Osteoblast (primary cell): ENCODE data around the gene SULT2A1. TPM values are rescaled to one million over a fixed set of nuclear protein-coding genes. Genes with fewer than 3 reads are reported as not detected.
"Not testable (repeated sequence)": the region's sequence is repeated elsewhere in the genome, so short reads cannot be mapped to it uniquely, and the experiment has no call there.

Experiments
- DNase-seq: peaks from one replicate; pipeline ENCODE4 v3.0.0; 2011; ENCODE audit warnings: low spot score, mixed read lengths; ENCODE audit not compliant: insufficient read length; ENCODE audit errors: missing footprints
- H2AFZ ChIP-seq: 2 replicates; pipeline ENCODE4 v1.6.0; 2011; ENCODE audit warnings: mild to moderate bottlenecking, low read length
- H3K27ac ChIP-seq: 2 replicates; pipeline ENCODE4 v1.5.1; 2011; ENCODE audit warnings: mild to moderate bottlenecking, low read depth, low read length, moderate library complexity
- H3K27me3 ChIP-seq: 2 replicates; pipeline ENCODE4 v1.6.0; 2012; ENCODE audit warnings: mild to moderate bottlenecking, control low read depth, inconsistent platforms, low read length, moderate library complexity; ENCODE audit not compliant: insufficient read depth
- H3K36me3 ChIP-seq: 2 replicates; pipeline ENCODE4 v1.5.1; 2011; ENCODE audit warnings: mild to moderate bottlenecking, low read length, control low read depth, moderate library complexity; ENCODE audit not compliant: insufficient read depth
- H3K4me1 ChIP-seq: 2 replicates; pipeline ENCODE4 v1.5.1; 2011; ENCODE audit warnings: mild to moderate bottlenecking, low read length, control low read depth, moderate library complexity; ENCODE audit not compliant: insufficient read depth
- H3K4me2 ChIP-seq: 2 replicates; pipeline ENCODE4 v1.6.0; 2011; ENCODE audit warnings: mild to moderate bottlenecking, low read length; ENCODE audit not compliant: insufficient read depth
- H3K4me3 ChIP-seq: fragments of 200-600 bp; sonication (generic); 3 replicates; pipeline ENCODE4 v1.5.1; 2012; ENCODE audit warnings: mild to moderate bottlenecking, low read length, inconsistent platforms; ENCODE audit not compliant: insufficient read depth
- H3K79me2 ChIP-seq: 2 replicates; pipeline ENCODE4 v1.6.0; 2012; ENCODE audit warnings: mild to moderate bottlenecking, low read length, control low read depth, inconsistent platforms; ENCODE audit not compliant: insufficient read depth
- H3K9me3 ChIP-seq: 2 replicates; pipeline ENCODE4 v1.5.1; 2011; ENCODE audit warnings: low read depth, low read length, control low read depth
- H4K20me1 ChIP-seq: 2 replicates; pipeline ENCODE4 v1.6.0; 2012; ENCODE audit warnings: mild to moderate bottlenecking, low read length, control low read depth; ENCODE audit not compliant: insufficient read depth
- CTCF ChIP-seq: IDR thresholded peaks from 2 replicates; pipeline ENCODE4 v1.5.1; 2011; ENCODE audit warnings: mild to moderate bottlenecking, low read depth, low read length, moderate library complexity; ENCODE audit errors: extremely low read depth
- total RNA-seq: library from RNA; depleted of rRNA; stranded (reverse); fragments of >200 nt; gene quantifications from 2 replicates; pipeline ENCODE4 v1.2.3, GENCODE V29; 2012

The SULT2A1 gene
- total RNA-seq, 1 donor = not detected

DNA sequence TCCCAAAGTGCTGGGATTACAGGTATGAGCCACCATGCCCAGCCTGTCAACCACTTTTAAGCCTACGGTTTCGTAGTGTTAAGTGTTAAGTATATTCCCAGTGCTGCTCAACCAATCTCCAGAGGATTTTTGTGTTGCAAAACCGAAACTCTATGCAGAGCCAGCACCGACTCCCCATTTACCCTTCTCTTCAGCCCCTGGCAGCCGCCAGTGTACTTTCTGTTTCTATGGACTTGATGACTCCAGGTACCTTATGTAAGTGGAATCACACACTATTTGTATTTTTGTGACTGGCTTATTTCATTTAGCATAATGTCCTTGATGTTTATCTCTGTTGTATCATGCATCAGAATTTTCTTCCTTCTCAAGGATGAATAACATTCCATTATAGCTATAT is 1.1 kb downstream of the SULT2A1 start:
- Histone ChIP-seq H2AFZ (no peak overlapping the region), H3K4me2 (no peak overlapping the region), H3K36me3 (no peaks in the 10 kb centered on the region), H3K9me3 (no peaks in the 10 kb centered on the region), H4K20me1 (no peaks in the 10 kb centered on the region), H3K27ac (no peak overlapping the region), H3K27me3 (peaks cover 10% of the 10 kb centered on the region), H3K4me1 (no peaks in the 10 kb centered on the region), H3K4me3 (no peak overlapping the region), H3K79me2 (no peaks in the 10 kb centered on the region)
- TF ChIP-seq CTCF = no peak
- no peak for DNase-seq

- Histone ChIP-seq H3K9me3 (no peaks in the 10 kb centered on the region), H3K79me2 (no peaks in the 10 kb centered on the region), H3K27me3 (peaks cover 10% of the 10 kb centered on the region), H3K4me1 (no peaks in the 10 kb centered on the region), H2AFZ (no peak overlapping the region), H3K4me3 (no peak overlapping the region), H3K27ac (no peak overlapping the region), H3K4me2 (no peak overlapping the region), H3K36me3 (no peaks in the 10 kb centered on the region), H4K20me1 (no peaks in the 10 kb centered on the region)
- TF ChIP-seq CTCF = no peak
- DNase-seq = no peak
Measured at GRCh38 chr19:47882890-47883289, 3.2 kb downstream of the SULT2A1 start.

- TF ChIP-seq CTCF = no peak
- H3K79me2 ChIP-seq = no peaks in the 10 kb centered on the region
- no peak overlapping the region for H2AFZ ChIP-seq
- no peaks in the 10 kb centered on the region for H3K9me3 ChIP-seq
- no peaks in the 10 kb centered on the region for H3K4me1 ChIP-seq
- no peak overlapping the region for H3K4me2 ChIP-seq
- H3K27ac ChIP-seq = no peak overlapping the region
- no peak for DNase-seq
- H3K4me3 ChIP-seq = no peak overlapping the region
- H3K36me3 ChIP-seq = no peaks in the 10 kb centered on the region
- no peaks in the 10 kb centered on the region for H4K20me1 ChIP-seq
- H3K27me3 ChIP-seq = peaks cover 10% of the 10 kb centered on the region
Measured at GRCh38 chr19:47881757-47882156, 4.4 kb downstream of the SULT2A1 start.

DNA sequence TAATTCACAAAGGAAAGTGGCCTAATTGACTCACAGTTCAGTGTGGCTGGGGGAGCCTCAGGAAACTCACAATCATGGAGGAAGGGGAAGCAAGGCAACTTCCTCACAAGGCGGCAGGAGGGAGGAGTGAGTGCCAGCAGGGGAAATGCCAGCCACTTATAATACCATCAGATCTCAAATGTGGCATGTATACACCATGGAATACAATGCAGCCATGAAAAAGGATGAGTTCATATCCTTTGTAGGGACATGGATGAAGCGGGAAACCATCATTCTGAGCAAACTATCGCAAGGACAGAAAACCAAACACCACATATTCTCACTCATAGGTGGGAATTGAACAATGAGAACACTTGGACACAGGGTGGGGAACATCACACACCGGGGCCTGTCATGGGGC is 6.7 kb downstream of the SULT2A1 start:
- not testable (repeated sequence) for H3K9me3 ChIP-seq, DNase-seq, H4K20me1 ChIP-seq, H3K36me3 ChIP-seq, H2AFZ ChIP-seq, H3K79me2 ChIP-seq, H3K27me3 ChIP-seq, H3K4me2 ChIP-seq, H3K4me3 ChIP-seq, H3K27ac ChIP-seq, H3K4me1 ChIP-seq
